Dedifferentiated amniotic fluid mesenchymal stem cell (primary cell): ENCODE data around the gene SMO.
"Not testable (repeated sequence)": the region's sequence is repeated elsewhere in the genome, so short reads cannot be mapped to it uniquely, and the experiment has no call there.

ENCODE experiments used
- DNase-seq: peaks from one replicate; pipeline ENCODE4 v3.0.0-alpha.2; 2016; ENCODE audit errors: extremely low spot score

The SMO gene

GRCh38 chr7:129169686-129170440 is 18.6 kb upstream of the SMO start:
- DNase-seq: no peak

GRCh38 chr7:129170441-129171021 is 17.9 kb upstream of the SMO start:
- no peak for DNase-seq

- DNase-seq: not testable (repeated sequence)
Measured at GRCh38 chr7:129173861-129174260, 14.6 kb upstream of the SMO start.

DNA sequence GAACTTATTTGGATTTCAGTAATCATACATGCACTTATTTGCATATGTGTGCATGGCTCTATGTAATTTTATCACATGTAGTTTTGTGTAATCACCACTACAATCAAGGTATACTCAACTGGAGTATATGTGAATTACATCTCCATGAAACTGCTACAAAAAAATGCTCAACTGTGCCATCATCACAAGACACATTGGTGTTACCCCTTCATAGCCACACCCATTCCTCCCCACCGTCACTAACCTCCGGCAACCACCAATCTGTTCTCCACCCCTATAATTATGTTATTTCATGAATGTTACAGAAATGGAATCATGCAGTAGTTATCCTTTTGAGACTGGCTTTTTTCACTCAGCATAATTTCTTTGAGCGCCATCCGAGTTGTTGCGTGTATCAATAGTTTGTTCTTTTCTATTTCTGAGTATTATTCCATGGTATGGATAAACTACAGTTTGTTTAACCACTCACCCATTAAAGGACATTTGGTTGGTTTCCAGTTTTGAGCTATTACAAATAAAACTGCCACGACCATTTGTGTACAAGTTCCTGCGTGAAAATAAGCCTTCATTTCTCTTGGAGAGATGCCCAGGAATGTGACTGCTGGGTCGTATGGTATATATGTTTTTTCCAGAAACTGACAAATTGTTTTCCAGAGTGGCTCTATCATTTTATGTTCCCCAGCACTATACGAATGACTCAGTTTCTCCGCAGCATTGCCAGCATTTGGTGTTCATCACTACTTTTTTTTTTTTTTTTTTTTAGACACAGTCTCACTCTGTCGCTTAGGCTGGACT is 11.3 kb upstream of the SMO start:
- no peak for DNase-seq

DNA sequence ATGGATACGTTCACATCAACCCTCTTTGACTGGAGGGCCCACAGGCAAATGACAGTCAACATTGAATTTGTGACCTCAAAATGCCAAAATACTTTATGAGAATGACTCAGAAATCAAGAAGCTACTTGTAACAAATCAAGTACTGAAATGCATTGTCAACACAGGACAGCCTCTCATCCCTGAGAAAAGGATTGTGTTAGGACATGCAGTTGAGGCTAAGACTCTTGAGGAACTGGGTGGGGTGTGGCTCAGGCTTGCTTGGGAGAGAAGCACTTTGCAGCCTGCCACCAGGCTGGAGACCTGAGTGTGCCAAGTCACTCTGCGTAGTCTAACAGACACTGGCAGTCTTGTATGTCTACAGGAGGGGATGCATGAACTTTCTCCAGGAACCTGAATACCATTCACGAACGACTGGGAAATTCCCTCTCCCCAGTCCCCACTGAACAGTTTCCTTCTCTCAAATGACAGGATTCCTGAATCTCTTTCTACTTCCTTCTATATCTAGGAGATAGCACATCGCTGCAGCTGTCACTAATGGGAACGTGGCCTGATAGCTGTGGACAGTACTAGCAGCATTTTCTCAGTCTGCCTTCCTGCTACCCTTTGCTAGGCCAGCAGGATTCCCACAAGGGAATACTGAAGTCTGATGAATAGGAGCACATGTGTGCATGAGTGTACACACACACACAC is 3.3 kb upstream of the SMO start:
- DNase-seq: no peak

DNA sequence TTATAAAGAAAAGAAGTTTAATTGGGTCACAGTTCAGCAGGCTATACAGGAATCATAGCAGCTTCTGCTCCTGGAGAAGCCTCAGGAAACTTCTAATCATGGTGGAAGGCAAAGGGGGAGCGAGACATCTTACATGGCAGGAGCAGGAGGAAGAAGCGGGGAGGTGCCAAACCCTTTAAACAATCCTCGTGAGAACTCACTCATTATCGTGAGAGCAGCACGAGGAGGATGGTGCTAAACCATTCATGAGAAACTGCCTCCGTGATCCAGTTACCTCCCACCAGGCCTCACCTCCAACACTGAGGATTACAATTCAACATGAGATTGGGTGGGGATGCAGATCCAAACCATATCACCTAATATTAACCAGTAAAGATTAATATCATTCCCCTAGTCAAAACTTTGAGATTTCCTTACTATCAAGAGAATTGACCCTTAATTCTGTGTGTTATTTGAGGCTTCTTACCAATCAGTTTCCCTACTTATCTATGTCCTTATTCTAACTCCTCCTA is 1.6 kb upstream of the SMO start:
- DNase-seq: no peak

GRCh38 chr7:129187681-129188371 is 607 bp upstream of the SMO start:
- no peak for DNase-seq

DNA sequence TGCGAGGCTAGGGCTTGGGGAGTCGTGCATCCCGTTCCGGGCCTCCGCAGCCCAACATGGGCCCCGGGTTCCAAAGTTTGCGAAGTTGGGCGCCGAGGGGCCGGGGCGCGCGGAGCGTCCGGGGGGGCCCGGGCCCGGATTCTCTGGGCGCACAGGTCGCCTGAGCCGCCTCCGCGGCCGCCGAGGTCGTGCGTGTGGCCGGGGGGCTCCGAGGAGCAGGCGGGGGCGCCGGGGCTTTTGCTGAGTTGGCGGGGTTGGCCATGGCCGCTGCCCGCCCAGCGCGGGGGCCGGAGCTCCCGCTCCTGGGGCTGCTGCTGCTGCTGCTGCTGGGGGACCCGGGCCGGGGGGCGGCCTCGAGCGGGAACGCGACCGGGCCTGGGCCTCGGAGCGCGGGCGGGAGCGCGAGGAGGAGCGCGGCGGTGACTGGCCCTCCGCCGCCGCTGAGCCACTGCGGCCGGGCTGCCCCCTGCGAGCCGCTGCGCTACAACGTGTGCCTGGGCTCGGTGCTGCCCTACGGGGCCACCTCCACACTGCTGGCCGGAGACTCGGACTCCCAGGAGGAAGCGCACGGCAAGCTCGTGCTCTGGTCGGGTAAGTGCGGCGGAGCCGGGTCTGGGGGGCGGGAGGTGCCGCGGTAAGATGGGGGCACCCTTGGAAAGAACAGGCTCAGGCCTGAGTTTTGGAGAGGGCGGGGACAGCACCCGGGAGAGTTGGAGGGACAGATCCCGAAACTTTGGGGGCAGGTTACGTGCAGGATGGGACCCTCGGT is 643 bp downstream of the SMO start:
- no peak for DNase-seq

DNA sequence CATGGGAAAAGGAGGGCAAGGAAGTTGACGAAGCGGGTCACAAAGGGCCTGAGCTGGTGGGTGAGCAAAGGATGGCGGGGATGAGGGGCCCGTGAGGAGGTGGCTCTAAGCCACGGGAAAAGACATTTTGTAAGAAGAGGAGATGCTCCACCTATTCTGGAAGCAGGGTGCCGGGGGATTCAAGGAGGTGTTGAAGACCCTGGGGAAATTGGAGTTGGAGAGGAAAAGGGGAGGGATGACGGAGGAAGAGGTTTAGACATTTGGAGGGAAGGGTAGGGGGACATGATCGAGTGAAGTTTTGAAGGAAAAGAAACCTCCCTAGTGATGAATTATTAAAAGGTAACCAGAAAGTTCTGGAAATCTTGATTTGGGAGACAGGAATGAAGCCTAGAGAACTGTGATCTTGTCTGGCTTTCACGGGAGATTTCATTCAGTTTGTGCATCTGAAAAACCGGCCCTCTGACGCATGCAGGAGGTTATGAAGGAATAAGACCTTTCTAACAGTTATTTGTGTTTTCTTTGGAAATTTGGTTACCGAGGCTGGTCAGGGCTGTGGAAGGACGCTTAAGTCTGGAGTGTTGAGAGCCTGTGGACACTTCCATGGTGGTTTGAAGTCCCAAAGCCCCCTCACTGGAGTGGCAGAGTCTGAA is 1.4 kb downstream of the SMO start:
- no peak for DNase-seq

DNA sequence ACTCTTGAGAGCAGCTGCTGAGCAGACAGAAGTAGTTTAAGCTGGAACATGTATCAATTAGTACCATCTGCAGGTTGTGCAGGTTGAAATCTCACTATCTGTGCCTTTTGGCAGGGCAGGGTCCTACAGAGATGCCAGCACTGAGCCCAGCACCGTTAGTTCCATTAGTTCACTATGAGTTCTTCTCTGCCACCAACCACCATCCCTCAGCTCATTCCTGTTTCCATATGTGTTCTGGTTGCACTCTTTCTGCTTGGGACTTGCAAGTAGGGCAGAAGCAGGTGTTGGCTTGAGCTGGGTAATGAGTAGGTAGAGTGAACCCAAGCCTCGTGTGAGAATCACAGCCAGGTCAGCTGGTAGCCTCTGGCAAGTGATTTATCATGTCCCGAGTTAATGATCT is 2.8 kb downstream of the SMO start:
- DNase-seq: no peak

GRCh38 chr7:129193892-129194291 is 5.5 kb downstream of the SMO start:
- DNase-seq: no peak

DNA sequence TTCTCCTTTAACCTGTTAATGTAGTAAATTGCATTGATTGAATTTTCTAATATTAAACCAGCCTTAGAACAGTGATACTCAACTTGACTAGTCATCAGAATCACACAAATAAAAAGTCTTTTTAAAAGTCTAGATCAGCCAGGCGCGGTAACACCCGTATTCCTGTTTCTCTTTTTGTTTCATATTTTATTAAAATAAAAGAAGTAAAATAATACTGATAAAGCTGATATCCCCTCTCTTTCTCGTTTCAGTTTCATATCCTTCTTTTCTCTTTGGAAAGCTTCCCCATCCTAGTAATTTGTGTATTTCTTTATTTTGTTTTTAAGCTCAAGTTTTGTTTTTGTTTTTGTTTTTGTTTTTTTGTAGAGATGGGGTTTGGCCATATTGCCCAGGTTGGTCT is 9.3 kb downstream of the SMO start:
- DNase-seq: no peak

- DNase-seq: no peak
Measured at GRCh38 chr7:129199406-129199805, 11.0 kb downstream of the SMO start.

- DNase-seq: no peak
Measured at GRCh38 chr7:129202058-129202777, 13.8 kb downstream of the SMO start.

- DNase-seq: no peak
Measured at GRCh38 chr7:129203050-129203741, 14.8 kb downstream of the SMO start.

DNA sequence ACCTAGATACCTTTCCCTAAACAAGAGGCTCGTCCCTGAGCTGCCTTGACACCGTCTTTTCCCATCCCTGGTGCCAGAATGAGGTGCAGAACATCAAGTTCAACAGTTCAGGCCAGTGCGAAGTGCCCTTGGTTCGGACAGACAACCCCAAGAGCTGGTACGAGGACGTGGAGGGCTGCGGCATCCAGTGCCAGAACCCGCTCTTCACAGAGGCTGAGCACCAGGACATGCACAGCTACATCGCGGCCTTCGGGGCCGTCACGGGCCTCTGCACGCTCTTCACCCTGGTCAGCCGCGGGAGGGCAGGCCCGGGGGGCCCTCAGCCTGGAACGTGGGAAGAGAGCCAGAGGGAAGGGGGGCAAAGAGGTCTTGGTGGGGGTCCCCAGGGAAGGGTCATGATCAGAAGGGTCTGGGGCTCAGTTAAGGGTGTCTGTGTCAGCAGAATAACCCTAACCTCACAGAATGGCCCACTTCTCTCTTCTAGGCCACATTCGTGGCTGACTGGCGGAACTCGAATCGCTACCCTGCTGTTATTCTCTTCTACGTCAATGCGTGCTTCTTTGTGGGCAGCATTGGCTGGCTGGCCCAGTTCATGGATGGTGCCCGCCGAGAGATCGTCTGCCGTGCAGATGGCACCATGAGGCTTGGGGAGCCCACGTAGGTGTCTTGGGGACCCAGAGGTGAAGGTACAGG is 16.8 kb downstream of the SMO start:
- no peak for DNase-seq

- no peak for DNase-seq
Measured at GRCh38 chr7:129205987-129206785, 17.8 kb downstream of the SMO start.
